ENCODE data around the gene TNFAIP2. TPM values are rescaled to one million over a fixed set of nuclear protein-coding genes. Genes with fewer than 3 reads are reported as not detected.

TNFAIP2 gene
- total and polyA plus RNA-seq, 8 donors: 30.7 to 279 (median 73.0) TPM

- Histone ChIP-seq H3K9me3 (no peaks in the 10 kb centered on the region), H3K36me3 (peaks cover 7 to 34% (median 19%) of the 10 kb centered on the region in 4 donors), H3K27me3 (peaks cover 0 to 34% (median 13%) of the 10 kb centered on the region in 3 donors), H3K4me3 (peak overlapping the region; percentile 35 to 66 (median 38)), H3K4me1 (peaks cover 59 to 97% (median 91%) of the 10 kb centered on the region in 4 donors), H3K27ac (peak overlapping the region in 4 of 5 donors; percentile 29 to 73 (median 70))
- no peak for DNase-seq
- no peak for TF ChIP-seq EP300 (IDR thresholded peaks at IDR 0.05)
- no peak for TF ChIP-seq CTCF (IDR thresholded peaks at IDR 0.05)
- TF ChIP-seq POLR2A (IDR thresholded peaks at IDR 0.05): no peak
- no peak for TF ChIP-seq POLR2AphosphoS5 (IDR thresholded peaks at IDR 0.05)
- intact Hi-C loops (cut with DNase I; ENCODE audit: low total_unique reads): no loop called here
- 63 to 82% (median 71%) methylated on average over 12 to 22 of the region's 22 CpGs for WGBS, 5 donors
Observed at GRCh38 chr14:103126088-103126872, 3.0 kb downstream of the TNFAIP2 start.

GRCh38 chr14:103126873-103127304, 3.6 kb downstream of the TNFAIP2 start:
- H3K9me3 ChIP-seq: no peaks in the 10 kb centered on the region
- peaks cover 55 to 97% (median 90%) of the 10 kb centered on the region in 4 donors for H3K4me1 ChIP-seq
- intact Hi-C loops (cut with DNase I; ENCODE audit: low total_unique reads): no loop called here
- peak overlapping the region in 4 of 5 donors; percentile 29 to 73 (median 70) for H3K27ac ChIP-seq
- H3K4me3 ChIP-seq: peak overlapping the region; percentile 35 to 66 (median 38)
- peaks cover 0 to 29% (median 13%) of the 10 kb centered on the region in 3 donors for H3K27me3 ChIP-seq
- no peak for TF ChIP-seq EP300 (IDR thresholded peaks at IDR 0.05)
- no peak for TF ChIP-seq POLR2AphosphoS5 (IDR thresholded peaks at IDR 0.05)
- TF ChIP-seq POLR2A (IDR thresholded peaks at IDR 0.05): no peak
- peak in 1 of 7 experiments; percentile 41 for TF ChIP-seq CTCF (IDR thresholded peaks at IDR 0.05)
- H3K36me3 ChIP-seq: peaks cover 7 to 40% (median 22%) of the 10 kb centered on the region in 4 donors
- DNase-seq: peak; percentile 88 to 94
- WGBS, 5 donors: 19 to 57% (median 26%) methylated on average over 27 to 62 of the region's 62 CpGs

GRCh38 chr14:103127356-103127755, 4.1 kb downstream of the TNFAIP2 start:
- TF ChIP-seq POLR2A (IDR thresholded peaks at IDR 0.05) (no peak), EP300 (IDR thresholded peaks at IDR 0.05) (no peak), CTCF (IDR thresholded peaks at IDR 0.05) (no peak), POLR2AphosphoS5 (IDR thresholded peaks at IDR 0.05) (no peak)
- peak overlapping the region in 2 of 4 donors; percentile 38 to 66 for H3K4me3 ChIP-seq
- intact Hi-C loops (cut with DNase I; ENCODE audit: low total_unique reads): no loop called here
- H3K27me3 ChIP-seq: peaks cover 0 to 24% (median 13%) of the 10 kb centered on the region in 3 donors
- peaks cover 53 to 97% (median 88%) of the 10 kb centered on the region in 4 donors for H3K4me1 ChIP-seq
- 37 to 75% (median 47%) methylated on average over 9 to 39 of the region's 39 CpGs for WGBS, 5 donors
- no peak overlapping the region for H3K27ac ChIP-seq
- H3K9me3 ChIP-seq: no peaks in the 10 kb centered on the region
- H3K36me3 ChIP-seq: peaks cover 7 to 44% (median 25%) of the 10 kb centered on the region in 4 donors
- no peak for DNase-seq

- peaks cover 0 to 17% (median 8%) of the 10 kb centered on the region in 3 donors for H3K27me3 ChIP-seq
- no peak for TF ChIP-seq CTCF (IDR thresholded peaks at IDR 0.05)
- no peak for TF ChIP-seq EP300 (IDR thresholded peaks at IDR 0.05)
- no peak for TF ChIP-seq POLR2AphosphoS5 (IDR thresholded peaks at IDR 0.05)
- TF ChIP-seq POLR2A (IDR thresholded peaks at IDR 0.05): no peak
- H3K27ac ChIP-seq: peak overlapping the region in 2 of 5 donors; percentile 18 to 34
- intact Hi-C loops (cut with DNase I; ENCODE audit: low total_unique reads): no loop called here
- no peak for DNase-seq
- peak overlapping the region in 1 of 4 donors; percentile 66 for H3K4me3 ChIP-seq
- H3K4me1 ChIP-seq: peaks cover 46 to 94% (median 84%) of the 10 kb centered on the region in 4 donors
- H3K36me3 ChIP-seq: peaks cover 7 to 51% (median 32%) of the 10 kb centered on the region in 4 donors
- H3K9me3 ChIP-seq: no peaks in the 10 kb centered on the region
- 84 to 94% (median 92%) methylated on average over 11 to 16 of the region's 16 CpGs for WGBS, 5 donors
Observed at GRCh38 chr14:103127861-103128598, 4.8 kb downstream of the TNFAIP2 start.
